NCI-H1417 treated with DMSO at 0.1 percent for 48 hours (cell line): ENCODE measurements around the gene IP6K3.

ENCODE experiments used
- DNase-seq: peaks from one replicate; lab custom pipeline; 2025; lab: John Stamatoyannopoulos, UW

Gene IP6K3

DNA sequence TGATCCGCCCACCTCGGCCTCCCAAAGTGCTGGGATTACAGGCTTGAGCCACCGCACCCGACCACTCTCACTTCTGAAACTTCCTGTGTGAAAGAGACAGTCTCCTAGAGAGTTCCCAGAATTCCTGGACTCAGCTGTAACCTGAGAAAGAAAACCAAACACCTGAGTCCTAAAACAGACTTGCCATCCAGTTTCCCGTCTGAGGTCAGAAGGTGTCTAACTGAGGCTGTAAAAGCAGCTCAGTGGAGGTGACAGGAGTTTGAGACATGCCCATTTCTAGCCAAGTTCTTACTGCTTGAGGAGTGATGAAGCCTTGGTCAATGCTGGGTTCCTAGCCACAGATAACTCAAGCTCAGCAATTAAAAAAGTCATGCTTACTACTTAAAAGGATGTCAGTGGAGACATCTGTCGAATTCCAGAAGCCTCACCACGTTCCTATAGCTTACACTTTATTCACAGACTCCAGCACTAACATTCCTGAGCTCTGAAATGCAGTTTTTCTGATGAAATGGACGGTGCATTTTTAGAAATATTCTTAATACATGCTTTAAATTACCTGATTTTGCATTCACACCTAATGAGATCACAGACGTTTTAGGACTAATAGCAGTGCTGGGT lies 41.3 kb downstream of the IP6K3 start:
- no peak for DNase-seq

DNA sequence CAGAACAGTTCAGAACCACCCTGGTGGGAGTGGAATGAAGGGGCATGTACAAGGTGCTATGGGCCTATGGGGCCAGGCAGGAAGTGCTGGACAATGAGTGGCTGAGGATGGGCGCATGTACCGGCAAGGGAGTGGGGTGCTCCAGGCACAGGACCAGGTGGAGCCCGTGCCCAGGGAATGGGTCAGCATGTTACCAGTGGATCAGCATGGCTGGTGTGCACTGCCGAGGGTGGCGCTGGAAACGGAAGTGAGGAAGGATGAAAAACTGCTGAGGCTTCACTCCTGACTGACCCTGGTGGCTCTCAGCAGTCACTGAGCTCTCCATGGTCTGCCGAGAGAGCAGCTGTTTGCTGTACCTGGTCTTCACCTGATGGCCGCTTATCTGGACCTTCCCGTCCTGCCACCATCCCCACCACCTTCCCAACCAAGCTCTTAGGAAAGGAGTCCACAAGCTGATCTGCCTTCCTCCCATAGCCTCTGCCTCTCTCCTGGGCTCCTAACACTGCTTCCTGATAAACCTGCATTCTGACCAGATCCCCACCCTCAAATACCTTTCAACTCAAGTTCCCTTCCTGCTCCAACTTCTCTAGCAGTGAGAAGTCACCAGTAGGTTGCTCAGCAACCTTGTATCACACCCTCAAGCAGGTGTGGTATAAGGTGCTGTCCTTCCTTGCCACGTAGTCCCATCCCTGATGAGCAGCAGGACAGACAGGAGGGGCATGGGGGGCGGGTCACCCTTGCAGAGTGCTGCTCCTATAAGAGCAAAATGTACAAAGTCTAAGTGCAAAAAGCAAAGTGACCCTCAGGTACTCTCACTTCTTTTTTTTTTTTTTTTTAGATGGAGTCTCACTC lies 42.3 kb downstream of the IP6K3 start:
- no peak for DNase-seq

DNA sequence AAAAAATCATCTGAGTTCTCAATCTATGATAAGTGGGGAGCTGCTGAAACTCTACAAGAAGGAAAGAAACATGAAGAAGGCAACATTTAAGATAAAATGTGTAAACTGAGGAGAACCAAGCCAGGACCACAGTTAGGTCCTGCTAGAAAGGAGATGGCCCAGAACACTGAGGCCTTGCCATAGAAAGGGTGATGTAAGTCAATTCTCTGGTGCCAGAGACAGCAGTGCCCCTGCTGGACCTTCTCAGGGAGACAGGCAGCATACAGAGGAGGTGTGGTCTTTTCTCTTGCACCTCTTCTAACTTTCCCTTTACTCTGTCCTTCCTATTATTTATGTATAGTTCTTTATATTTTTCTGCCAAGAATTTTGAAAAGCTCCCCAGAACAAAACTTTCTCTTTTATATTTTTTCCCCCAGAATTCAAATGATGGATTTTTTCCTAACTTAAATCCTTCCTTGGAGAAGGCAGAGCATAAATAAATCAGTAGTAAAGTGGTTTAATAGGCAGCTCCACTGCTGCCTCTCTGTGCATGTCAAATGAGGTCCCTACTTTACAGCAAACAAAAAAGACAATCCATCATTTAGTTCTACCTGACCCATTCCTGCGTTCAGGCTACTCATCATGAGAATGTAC lies 44.2 kb downstream of the IP6K3 start:
- DNase-seq: no peak

DNA sequence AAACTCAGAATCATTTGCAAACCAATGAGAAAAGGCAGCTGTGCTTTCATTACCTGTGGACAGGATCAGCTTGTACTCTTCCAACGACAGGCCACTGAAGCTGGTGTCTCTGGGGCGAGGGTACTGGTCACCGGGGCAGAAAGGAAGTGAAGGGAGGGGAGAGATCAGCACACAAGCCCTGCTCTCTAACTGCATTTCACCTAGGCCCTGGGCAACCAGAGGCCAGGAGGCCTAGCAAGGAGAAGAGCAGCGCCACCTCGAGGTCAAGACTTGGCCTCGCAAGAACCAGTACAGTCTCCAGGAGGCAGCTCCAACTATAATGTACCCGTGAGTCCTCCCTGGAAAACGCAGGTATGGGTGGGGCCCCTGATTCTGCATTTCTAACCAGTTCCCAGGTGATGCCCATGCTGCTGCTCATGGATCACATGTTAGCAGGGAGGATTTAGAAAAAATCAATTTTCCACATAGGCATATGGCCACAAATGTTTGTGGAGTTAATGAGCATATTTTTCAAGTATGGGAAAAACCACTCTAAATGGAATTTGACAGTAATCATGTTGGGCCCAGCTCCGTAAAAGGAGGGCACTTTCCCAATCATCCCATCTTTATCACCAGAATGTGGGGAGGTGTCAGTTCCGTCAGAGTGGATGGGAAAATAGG lies 46.2 kb downstream of the IP6K3 start:
- no peak for DNase-seq

DNA sequence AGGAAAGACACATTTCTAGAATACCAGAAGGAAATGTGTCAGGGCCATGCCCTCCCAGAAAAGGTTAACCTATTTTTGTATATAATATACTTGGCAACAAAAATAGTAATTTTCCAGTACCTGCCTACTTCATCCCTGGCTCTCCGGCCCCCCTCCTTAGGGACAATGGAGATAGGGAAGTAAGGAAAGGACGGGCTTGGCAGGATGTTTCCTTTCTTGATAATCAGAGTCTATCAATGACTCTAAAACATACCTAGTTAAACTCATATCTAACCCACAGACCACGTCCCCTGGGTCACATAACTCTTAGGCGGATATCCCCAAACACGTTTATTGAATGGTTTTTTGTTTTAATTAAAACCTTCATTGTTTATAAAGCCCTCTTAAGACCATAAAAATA lies 47.0 kb downstream of the IP6K3 start:
- DNase-seq: no peak

DNA sequence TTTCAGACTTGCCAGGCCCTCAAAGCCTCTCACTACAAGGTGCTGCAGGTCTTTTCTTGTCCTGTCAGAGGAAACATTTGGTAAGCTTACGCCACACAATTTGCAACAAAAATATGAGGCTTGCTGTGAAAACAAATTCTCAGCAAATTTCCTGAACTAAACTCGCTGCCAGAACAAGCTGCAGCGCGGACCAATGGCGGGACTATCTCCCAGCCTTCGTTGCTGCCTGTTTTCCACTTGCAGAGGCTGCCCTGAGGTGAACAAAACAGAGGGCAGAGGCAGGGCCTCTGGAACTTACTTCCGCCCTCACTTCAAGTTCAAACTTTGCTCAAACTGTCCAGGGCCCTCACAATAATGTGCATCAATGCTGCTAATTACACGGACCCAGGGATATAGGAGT lies 47.6 kb downstream of the IP6K3 start:
- no peak for DNase-seq

DNA sequence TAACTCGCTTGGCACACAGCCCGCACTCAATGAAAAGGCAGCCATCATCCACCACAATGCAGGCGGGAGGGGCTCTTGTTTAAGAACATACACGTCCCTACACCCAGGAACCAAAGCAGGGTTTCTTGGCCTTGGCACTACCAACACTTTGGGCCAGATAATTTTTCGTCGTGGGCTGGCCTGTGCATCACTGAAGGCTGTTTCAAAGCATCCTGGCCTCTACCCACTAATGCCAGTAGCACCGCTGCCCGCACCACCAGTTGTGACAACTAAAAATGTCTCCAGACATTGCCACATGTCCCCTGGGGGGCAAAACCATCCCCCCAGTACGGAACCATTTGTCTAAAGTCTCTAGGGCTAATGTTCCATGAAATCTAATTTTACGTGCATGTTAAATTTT lies 48.2 kb downstream of the IP6K3 start:
- no peak for DNase-seq

DNA sequence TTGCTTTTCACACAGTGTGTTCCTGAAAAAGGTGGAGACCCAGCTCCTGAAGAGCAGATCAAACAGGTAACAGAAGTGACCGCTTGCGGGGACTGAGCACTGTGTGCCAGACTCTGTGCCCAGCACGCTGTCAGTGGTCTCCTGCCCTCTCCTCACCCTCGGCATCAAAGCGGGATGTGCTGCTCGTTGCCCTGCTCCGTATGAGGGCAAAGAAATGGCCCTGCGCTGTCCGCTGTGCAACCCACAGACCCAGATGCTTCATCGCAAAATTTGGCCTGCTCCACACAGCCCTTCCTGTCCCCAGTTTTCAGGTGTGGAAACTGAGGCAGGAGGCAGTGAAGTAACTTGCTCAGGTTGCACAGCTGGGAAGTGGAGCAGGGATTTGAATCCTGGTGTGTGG lies 48.9 kb downstream of the IP6K3 start:
- no peak for DNase-seq

DNA sequence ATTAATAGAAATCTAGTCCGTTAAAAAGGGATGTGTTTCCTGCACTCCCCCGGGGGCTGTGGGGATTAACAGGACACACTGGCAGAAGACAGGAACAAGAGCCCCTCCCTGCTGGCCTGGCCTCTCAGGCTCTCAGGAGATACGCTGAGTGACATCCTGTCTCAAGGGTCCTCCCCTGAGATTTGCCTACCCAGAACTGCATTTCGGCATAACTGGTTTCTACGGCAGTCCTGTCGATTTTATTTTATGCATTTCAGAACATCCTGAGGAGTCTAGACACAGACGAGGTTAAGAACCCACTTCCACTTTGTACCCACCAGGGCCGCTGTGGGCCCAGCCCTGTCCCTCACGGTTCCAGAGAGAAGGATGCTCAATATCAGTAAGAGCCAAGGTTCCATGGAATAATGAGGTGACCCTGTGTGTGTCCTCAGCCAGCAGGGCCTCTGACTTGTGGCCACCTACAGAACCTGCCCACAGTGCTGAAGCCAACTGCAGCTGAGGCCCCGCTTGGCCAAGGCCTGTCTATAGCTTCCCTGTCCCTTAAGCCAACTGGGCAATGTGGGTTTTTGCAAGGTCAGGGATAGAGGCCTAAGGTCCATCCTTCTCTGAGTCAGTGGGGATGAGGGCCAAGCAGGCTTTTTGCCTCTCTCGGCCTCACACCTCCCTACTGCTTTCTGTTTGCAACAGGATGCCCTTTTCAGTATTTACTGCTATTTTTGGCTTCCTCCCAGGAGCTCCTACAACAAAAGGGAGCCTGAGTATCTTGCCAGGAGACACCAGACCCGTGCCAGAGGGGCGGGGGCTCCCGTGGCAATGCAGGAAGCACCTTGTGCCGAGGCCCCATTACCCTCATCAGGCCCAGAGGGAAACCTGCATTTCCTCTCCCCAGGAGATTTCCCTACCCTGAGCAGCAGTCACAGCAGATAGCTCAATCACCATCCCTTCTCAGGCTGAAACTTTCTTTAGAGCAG lies 49.9 kb downstream of the IP6K3 start:
- DNase-seq: no peak

DNA sequence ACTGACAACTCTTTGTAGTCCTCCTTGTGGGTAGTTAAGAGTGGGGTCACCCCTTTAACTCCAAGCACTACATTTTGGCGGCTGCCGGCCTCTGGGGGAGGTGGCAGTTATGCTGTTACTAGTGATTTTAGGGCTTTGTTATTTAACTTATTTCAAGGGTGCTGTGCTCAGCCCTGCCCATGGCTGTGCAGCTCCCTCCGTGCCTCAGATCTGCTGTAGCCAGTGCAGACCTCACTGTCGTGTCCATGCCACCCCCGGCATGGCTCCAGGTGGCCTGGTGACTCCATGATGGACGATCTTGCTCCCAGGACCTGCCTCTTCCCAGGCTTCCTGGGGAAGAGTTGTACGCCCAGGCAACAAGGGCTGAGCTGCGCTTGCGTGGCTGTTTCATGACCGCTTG lies 50.6 kb downstream of the IP6K3 start:
- DNase-seq: no peak

DNA sequence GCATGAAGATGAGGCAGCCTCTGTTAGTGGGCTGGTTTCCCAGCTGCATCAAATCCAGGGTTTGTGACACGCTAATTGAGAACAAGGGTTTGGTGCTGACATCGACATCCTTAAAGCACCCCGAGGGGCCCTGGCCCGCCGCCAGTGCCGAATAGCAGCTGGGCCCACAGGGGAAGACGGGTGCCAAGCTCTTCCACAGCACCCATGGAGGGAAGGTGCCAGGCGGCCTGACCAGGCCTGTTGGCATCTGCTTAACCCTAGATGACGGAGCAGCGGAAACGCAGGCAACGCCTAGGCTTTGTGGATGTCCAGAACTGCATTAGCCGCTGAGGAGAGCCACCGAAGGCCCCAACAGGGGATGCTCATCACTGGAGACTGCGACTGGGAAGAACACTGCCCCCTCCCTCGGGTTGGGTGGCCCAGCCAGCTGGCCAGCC lies 51.2 kb downstream of the IP6K3 start:
- DNase-seq: no peak

DNA sequence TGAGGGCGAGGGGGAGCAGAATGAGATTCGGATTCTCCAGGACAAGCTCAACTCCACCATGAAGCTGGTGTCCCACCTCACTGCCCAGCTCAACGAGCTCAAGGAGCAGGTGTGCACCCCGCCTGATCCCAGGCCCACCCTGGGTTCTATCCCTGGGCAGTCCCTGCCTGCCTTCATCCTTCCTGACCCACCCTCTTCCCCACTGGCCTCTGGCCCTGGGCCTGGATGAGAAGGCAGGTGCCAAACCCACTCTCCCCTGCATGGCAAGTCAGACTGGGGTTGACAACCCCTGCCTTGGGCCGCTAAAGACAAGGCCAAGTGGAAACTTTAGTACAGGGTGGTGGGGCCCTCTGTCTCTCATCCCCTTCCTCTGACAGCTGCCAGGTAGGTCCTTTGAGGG lies 51.7 kb downstream of the IP6K3 start:
- DNase-seq: no peak

DNA sequence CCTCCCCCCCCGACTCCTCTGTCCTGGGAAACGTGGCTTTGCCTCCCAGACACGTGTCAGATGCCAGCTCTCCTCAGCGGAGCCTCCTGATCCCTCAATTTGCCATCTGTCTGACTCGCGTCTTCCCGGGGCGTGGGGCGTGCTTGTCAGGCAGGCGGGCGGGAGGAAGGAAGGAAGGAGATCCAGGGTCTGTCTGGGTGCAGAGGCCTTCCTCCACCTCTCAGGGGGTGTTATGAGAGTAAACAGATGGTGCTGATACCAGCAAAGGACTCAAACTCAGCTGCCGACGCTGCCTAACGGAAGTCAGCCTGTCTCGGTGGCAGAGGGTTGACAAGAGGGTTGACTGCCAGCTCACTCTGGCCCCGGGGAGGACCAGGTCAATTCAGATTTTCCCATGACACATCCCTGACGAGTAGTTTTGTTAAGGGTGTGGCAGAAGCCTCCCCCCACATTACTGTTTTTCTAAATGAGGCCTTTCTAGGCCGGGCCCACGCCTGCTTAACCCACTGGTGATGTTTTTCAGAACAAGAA lies 52.2 kb downstream of the IP6K3 start:
- no peak for DNase-seq

DNA sequence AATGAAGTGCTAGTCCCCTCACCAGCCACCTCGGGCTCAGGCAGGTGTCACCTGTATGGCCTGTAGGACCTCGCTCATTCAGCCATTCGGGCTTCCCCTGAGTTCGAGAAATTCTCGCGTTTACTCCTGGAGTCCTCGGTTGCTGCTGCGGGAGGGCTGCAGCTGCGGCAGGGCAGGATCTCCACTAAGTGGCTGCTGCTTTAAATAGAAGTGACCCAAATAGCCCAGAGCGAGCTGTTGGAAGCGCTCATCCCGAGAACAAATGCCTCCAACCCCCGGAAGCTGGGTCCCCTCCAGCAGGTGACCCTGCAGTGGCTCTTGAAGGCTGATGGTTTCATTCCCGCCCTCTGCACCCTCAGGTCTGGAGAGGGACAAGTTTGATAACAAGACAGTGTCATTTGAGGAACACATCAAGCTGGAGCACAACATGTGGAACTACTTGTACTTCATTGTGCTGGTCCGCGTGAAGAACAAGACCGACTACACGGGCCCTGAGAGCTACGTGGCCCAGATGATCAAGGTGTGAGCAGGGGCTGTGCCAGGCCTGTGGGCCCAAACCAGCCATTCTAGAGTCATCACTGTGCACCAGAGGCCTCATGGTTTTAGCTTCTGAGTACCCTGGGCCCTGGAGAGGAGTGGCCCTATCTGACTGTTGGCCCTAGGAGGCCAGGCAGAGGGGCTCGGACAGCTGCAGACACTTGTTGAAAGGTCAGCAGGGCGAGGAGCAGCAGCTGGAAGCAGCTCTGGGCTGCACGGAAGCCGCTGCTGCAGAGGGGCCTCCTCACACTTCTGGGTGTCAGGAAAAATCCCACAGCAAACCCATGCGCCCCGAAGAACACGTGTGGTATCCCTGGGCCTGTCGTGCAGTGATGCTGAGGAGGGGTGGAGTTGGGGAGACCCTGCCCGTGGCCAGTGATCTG lies 53.3 kb downstream of the IP6K3 start:
- no peak for DNase-seq

DNA sequence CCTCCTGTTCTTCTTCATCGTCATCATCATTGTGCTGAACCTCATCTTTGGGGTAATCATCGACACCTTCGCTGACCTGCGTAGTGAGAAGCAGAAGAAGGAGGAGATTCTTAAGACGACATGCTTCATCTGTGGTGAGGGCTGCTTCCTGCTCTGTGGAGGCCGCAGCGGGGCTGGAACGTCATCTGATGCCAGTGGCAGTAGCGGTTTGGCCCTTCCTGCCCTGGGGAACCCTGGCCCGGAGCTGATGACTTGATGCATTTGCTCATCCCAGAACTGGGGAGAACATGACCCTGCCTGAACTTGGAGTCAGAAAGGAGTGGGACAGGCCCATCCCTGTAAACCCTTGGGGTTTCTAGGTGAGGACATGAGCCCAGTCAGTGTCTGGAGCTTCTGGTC lies 53.9 kb downstream of the IP6K3 start:
- DNase-seq: no peak

DNA sequence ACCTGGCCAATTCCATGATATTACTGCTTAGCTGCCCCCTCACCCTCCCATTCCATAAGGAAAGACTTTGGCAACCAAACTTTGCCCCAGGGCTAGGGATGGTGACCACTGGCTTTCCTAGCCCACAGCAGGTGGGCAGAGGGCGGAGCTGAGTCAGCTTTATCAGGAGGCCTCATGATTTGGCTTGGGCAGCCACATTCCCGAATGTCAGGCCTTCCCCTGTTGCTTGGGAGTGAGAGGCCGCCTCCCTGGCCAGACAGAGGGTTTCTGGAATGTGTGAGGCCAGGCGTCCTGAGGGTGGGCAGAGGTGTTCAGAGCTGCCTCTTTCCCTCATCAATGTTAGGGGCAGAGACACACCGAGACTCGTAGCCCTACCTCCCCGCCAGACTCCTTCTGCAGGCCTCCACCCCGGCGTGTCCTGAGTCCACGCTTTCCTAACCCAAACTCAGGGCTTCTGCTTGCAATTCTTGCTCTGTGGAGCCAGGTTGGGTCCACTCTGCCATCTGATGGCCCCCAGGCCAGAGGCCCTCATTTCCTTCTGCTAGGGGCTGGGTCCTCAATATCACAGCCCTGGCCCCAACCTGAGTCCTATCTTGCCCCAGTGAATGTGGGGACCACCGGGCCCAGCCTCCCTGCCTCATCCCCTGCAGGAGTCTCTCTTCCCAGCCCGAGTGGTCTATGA lies 54.5 kb downstream of the IP6K3 start:
- DNase-seq: no peak

DNA sequence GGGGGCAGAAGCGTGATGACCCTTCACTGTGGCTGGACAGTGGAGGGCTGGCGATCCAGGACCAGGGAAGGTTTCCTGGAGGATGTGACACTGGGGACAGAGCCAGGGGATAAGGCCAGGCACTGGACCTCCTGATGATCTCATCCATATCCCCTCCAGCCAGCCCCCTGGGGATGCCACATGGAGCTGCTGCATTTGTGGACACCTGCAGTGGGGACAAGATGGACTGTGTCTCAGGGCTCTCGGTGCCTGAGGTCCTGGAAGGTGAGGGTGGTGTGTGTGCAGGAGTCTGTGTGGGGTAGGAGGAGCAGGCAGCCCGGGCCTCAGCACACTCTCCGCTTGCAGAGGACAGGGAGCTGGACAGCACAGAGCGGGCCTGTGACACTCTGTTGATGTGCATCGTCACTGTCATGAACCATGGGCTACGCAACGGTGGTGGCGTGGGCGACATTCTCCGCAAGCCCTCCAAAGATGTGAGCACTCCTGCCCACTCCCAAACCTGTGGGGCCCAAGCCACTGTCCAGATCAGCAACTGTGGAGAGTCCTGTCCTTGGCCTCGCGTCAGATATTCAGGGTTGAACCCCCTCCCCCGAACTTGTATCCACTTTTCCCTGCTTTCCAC lies 55.1 kb downstream of the IP6K3 start:
- no peak for DNase-seq

DNA sequence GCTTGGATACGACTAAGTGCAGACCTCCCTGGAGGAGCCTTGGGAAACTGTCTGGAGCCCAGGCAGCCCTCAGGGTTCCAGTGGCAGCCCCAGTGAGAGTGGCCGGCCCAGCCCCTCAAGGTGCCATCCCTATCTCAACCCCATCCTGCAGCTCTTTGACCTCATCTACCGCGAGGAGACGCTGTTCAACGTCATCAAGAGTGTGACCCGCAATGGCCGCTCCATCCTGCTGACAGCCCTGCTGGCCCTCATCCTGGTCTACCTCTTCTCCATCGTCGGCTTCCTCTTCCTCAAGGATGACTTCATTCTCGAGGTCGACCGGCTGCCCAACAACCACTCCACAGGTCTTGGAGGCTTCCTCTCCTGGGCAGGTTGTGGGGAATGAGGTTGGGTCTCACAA lies 55.9 kb downstream of the IP6K3 start:
- DNase-seq: no peak

DNA sequence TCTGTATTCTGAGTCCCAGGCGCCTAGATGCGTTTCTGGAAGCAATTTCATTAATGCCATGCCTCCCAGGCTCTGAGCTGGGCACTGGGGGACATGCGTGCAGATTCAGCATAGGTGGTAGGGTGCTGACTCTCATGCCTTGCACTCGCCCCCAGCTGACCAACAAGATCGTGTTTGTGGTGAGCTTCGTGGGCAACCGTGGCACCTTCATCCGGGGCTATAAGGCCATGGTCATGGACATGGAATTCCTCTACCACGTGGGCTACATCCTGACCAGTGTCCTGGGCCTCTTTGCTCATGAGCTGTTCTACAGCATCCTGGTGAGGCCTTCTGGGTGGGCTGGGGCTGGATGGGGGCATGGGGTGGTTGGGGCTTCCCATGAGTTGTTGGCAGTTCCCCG lies 56.8 kb downstream of the IP6K3 start:
- DNase-seq: no peak
